K562 (cell line): ENCODE measurements around the gene SSU72.
"Not testable (repeated sequence)": the region's sequence is repeated elsewhere in the genome, so short reads cannot be mapped to it uniquely, and the experiment has no call there.

Experiments
- HDGF ChIP-seq: fragments of 450-650 bp; IDR thresholded peaks from 2 replicates; pipeline ENCODE4 v1.6.1; 2016
- JUNB ChIP-seq: fragments of 450-650 bp; formaldehyde crosslinking; conservative IDR thresholded peaks from 2 replicates; pipeline ENCODE4 v1.4.0; 2020; ENCODE audit warnings: mild to moderate bottlenecking
- LARP7 ChIP-seq: fragments of 450-650 bp; IDR thresholded peaks from 2 replicates; pipeline ENCODE4 v1.6.1; 2016
- SMC3 ChIP-seq: conservative IDR thresholded peaks from 2 replicates; pipeline ENCODE4 v1.6.1; 2011; ENCODE audit warnings: low read depth, low read length, improper control_type of control experiment; ENCODE audit not compliant: insufficient read depth
- TBP ChIP-seq: optimal IDR thresholded peaks from 2 replicates; pipeline ENCODE3; 2011; ENCODE audit warnings: low read depth, low read length, improper control_type of control experiment
- ZNF311 ChIP-seq: fragments of 250-450 bp; sonication (Bioruptor Pico); IDR thresholded peaks from 2 replicates; pipeline ENCODE4 v1.4.0; 2020; ENCODE audit warnings: mild to moderate bottlenecking, moderate library complexity
- TF ChIP-seq, protein P1 (sequence below), 3 experiments: IDR thresholded peaks in 2 of 3; conservative IDR thresholded peaks in 1 of 3; 2 replicates each; pipeline ENCODE4 v1.5.1; 2011 to 2012; ENCODE audit warnings: low read length in 3 of 3, mild to moderate bottlenecking in 3 of 3, control low read depth in 2 of 3, improper control_type of control experiment in 1 of 3, inconsistent platforms in 1 of 3, low read depth in 1 of 3, mixed read lengths in 1 of 3, moderate library complexity in 1 of 3; ENCODE audit not compliant: insufficient read depth in 2 of 3
- TF ChIP-seq, protein P2 (sequence below), 2 experiments: fragments of 450-650 bp; IDR thresholded peaks; 2 replicates each; pipeline ENCODE4 v1.6.1; 2016; ENCODE audit warnings: mild to moderate bottlenecking in 2 of 2, borderline replicate concordance in 1 of 2, low read depth in 1 of 2, moderate library complexity in 1 of 2

- not testable (repeated sequence) for TF ChIP-seq SMC3; TBP; ZNF311 (CRISPR knock-in tag); LARP7; HDGF; JUNB (CRISPR knock-in tag)
- TF ChIP-seq, protein P1, sequence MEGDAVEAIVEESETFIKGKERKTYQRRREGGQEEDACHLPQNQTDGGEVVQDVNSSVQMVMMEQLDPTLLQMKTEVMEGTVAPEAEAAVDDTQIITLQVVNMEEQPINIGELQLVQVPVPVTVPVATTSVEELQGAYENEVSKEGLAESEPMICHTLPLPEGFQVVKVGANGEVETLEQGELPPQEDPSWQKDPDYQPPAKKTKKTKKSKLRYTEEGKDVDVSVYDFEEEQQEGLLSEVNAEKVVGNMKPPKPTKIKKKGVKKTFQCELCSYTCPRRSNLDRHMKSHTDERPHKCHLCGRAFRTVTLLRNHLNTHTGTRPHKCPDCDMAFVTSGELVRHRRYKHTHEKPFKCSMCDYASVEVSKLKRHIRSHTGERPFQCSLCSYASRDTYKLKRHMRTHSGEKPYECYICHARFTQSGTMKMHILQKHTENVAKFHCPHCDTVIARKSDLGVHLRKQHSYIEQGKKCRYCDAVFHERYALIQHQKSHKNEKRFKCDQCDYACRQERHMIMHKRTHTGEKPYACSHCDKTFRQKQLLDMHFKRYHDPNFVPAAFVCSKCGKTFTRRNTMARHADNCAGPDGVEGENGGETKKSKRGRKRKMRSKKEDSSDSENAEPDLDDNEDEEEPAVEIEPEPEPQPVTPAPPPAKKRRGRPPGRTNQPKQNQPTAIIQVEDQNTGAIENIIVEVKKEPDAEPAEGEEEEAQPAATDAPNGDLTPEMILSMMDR (IDR thresholded peaks at IDR 0.05 in 2 of 3, conservative IDR thresholded peaks at IDR 0.05 in 1 of 3; ENCODE audit: insufficient read depth in 2 of 3, low read depth in 1 of 3, low read length in 3 of 3), result not testable (repeated sequence)
- TF ChIP-seq, protein P2, sequence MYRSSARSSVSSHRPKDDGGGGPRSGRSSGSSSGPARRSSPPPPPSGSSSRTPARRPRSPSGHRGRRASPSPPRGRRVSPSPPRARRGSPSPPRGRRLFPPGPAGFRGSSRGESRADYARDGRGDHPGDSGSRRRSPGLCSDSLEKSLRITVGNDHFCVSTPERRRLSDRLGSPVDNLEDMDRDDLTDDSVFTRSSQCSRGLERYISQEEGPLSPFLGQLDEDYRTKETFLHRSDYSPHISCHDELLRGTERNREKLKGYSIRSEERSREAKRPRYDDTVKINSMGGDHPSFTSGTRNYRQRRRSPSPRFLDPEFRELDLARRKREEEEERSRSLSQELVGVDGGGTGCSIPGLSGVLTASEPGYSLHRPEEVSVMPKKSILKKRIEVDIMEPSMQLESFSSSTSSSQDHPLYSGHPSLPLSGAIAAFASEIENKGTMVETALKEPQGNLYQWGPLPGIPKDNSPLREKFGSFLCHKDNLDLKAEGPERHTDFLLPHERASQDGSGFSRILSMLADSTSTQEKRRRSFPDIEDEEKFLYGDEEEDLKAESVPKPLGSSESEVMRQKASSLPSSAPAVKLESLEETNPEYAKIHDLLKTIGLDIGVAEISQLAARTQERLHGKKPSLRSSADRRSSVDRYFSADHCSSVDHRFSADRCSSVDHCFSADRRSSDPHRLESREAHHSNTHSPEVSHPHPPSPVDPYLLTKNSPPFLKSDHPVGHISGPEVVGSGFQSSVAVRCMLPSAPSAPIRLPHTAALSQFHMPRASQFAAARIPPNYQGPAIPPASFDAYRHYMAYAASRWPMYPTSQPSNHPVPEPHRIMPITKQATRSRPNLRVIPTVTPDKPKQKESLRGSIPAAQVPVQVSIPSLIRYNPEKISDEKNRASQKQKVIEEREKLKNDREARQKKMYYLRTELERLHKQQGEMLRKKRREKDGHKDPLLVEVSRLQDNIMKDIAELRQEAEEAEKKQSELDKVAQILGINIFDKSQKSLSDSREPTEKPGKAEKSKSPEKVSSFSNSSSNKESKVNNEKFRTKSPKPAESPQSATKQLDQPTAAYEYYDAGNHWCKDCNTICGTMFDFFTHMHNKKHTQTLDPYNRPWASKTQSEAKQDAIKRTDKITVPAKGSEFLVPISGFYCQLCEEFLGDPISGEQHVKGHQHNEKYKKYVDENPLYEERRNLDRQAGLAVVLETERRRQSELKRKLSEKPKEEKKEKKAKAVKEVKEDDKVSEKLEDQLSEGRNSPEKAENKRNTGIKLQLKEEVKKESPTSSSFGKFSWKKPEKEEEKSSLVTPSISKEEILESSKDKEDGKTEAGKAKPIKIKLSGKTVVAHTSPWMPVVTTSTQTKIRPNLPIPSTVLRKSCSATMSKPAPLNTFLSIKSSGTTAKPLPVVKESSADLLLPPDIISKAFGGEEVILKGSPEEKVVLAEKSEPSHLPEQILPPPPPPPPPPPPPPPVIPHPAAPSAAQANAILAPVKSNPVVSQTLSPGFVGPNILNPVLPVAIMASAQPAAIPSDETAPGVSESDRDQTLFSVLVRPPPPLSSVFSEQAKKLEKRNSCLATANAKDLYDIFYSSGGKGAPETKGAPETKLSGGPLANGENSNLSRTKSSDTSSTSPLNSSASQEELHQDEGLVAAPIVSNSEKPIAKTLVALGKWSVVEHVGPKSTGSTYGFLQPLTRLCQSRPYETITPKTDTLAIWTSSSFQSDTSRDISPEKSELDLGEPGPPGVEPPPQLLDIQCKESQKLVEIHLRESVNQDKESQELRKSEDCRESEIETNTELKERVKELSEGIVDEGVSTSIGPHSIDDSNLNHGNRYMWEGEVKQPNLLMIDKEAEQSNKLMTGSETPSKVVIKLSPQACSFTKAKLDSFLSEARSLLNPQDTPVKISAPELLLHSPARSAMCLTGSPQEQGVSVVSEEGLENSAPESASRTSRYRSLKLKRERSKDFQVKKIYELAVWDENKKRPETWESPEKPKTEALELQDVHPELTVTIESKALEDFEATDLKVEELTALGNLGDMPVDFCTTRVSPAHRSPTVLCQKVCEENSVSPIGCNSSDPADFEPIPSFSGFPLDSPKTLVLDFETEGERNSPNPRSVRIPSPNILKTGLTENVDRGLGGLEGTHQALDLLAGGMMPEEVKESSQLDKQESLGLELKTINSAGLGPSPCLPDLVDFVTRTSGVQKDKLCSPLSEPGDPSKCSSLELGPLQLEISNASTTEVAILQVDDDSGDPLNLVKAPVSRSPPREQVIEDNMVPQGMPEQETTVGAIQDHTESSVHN (IDR thresholded peaks at IDR 0.05; ENCODE audit: borderline replicate concordance in 1 of 2, low read depth in 1 of 2), result not testable (repeated sequence)
Measured at GRCh38 chr1:1524750-1525383, 49.8 kb downstream of the SSU72 start.
